Right renal pelvis (tissue), 4 donors: Measurements from ENCODE around the gene SLMAP. TPM values are rescaled to one million over a fixed set of nuclear protein-coding genes. Genes with fewer than 3 reads are reported as not detected.
"Not testable (repeated sequence)": the region's sequence is repeated elsewhere in the genome, so short reads cannot be mapped to it uniquely, and the experiment has no call there.

Experiments used
- DNase-seq, 4 donors: peaks; one replicate each; pipeline ENCODE4 v3.0.0-alpha.2; 2013; ENCODE audit warnings: low read depth in 4 of 4, low spot score in 3 of 4, missing footprints in 1 of 4
- polyA plus RNA-seq, 4 donors: library from polyadenylated mRNA; unstranded; fragments of 120-200 nt; gene quantifications; one replicate each; pipeline ENCODE4 v1.2.1, GENCODE V29; 2013; ENCODE audit not compliant: insufficient read length in 4 of 4

Gene SLMAP
- polyA plus RNA-seq, 4 donors = 42.4 to 51.2 (median 46.1) TPM

DNA sequence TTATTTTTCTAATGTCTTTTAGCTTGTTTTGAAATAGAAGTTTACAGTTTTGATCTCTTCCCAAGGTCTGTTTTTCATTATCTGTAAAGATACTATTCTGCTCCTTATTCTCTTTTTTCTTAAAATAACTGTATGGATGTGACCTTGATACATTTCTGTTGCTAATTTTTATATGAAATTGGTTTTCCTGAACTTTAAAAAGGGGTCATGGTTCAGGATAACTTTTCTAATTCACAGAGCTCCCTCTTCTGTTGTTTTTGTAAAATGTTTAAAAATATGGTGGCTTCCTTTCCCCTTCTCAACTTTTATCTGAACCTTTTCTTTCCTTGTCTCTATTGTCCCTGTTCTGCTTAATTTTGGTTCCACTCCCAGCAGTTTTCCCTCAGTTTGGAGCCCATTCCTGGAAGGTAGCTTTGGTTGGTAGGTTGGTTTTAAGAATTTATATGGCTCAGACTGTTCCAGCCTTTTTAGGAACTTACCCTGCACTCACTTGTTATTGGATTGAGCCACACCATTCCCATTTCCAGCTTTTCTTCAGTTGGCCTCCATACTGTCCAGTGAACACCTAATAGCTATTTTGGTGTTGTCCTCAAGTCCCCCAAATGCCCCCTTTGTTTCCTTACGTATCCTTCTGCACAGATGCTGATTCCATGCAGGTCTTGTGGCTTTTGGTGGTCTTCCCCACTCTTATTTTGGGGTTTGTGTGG lies 70.3 kb downstream of the SLMAP start:
- DNase-seq = no peak

DNA sequence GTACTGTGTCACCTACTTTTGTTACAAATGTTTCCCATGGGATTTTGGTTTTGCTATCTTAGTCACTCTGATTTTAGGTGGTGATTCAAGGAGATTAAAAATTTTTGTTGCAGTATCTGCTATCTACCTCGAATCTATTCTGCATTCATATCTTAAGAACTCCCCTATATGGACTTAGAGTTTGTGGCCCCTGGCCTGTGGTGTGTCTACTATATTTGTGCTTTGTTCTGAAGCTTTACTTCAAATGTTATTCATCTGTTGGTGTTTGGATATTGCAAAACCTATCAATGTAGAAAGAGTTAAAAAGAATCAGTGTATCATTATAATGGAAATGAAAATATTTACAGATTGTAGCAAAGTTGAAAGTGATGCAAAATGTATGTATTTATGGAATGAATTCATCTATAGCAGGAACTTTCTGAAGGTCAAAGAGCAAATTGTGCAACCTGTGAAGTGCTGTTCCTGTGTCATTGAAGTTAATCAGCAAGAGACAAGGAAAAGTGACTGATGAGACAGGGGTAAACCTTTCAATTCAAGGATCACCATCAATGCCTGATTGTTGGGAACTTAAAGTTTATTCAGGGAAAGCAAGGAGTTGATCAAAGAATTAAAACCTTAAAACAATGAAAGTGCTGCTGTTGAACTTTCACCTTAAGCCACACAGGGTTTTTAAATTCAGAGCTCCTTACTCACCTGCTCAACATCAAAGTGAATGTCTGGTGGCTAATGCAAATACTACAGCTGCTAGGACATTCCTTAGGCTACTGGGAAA lies 71.0 kb downstream of the SLMAP start:
- no peak for DNase-seq

DNA sequence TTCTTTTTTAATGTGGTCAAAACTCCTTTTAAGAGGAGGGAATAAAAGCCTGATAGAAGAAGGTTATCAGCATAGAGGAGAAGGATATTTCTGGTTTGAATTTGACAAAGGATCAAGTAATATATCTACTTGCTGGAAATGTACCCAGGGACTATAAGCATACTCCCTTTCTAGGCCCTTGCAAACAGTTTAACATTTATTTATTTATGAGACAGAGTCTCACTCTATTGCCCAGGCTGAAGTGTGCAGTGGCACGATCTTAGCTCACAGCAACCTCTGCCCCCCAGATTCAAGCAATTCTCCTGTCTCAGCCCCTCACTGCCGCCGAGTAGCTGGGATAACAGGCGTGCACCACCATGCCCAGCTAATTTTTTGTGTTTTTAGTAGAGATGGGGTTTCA lies 71.6 kb downstream of the SLMAP start:
- no peak for DNase-seq

DNA sequence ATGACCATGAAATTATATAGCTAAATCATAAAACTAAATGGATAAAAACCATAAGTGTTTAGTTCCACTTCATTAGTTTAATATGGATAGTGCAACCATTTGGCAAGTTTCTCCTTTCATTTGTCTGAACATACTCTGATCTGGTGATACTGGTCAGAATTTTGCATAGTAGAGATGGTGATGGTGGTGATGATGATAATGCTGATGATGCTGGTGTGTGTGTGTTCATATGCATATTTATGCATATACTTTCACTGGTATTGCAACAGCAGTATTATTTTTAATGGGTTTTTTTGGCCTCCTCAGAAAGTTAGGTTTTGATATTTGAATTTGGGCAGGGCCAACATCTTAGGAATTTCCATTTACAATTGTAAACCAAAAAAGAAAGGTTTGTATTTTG lies 76.4 kb downstream of the SLMAP start:
- no peak for DNase-seq

DNA sequence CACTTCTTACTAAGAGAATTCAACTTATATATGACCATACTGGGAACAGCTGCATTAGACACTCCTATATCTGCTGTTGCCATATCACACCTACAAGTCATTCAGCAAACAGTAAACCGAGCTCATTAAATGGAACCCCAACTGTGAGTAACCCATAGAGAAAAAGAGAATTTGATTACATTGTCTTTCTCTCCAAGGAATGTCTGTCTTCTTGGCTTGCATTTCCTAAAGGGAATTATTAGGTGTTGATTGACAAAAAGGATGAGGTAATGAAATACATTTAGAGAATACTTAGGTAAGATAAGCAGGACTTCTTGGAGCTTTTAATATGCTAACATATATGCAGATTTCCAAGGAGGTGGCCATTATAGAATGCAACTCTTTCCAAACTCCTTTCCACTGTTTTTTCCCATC lies 76.8 kb downstream of the SLMAP start:
- no peak for DNase-seq

DNA sequence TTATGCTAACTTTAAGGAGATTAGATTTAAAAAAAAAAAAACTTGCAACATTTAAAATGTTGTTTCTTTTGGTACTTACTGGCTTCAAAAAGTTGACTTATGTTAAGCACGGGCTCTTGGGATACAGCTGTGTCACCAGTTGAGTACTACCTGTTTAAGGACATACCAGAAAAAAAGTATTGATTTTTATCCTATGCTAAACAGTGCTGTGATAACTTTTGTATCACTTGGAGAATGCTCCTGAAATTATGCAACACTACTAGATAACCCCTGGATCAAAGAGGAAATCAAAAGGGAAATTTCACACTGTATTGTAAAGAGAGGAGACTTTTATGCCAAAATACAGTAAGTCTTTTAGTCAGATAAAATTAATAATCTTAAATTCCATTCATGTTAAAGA lies 77.7 kb downstream of the SLMAP start:
- no peak for DNase-seq

DNA sequence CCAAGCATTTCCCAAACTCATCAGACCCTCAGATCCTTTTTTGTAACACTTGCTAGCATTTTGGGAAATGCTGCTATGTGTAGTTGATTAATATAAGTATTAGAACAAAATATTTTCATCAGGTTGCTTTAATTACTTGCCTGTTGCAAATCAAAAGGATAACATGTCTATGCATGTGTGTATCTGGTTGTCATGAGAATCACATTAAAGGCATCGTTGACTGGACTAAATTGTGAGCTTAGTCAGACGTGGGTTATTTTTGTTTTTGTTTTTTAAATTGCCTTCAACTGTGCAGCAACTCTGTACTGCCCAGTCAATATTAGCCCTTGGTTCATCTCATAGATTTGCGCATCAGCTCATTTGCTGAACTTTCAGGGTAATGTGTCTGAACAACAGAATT lies 81.6 kb downstream of the SLMAP start:
- no peak for DNase-seq

DNA sequence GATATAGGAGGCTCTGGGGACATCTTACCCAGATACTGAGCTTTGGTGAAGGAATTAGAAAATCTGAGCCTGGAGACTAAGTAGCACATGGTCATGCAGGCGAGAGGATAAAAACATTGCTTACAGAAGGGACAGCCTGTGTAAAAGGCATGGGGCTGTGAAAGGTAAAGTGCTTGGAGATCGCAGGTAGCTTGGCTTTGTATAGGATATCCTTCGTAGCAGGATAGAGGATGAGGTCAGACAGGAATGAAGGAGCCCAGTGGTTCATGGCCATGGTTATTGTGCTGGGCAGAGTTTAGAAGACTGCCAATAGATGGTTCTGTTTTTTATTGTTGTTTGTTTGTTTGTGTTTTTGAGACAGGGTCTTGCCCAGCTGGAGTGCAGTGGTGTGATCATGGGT lies 82.5 kb downstream of the SLMAP start:
- DNase-seq = no peak

DNA sequence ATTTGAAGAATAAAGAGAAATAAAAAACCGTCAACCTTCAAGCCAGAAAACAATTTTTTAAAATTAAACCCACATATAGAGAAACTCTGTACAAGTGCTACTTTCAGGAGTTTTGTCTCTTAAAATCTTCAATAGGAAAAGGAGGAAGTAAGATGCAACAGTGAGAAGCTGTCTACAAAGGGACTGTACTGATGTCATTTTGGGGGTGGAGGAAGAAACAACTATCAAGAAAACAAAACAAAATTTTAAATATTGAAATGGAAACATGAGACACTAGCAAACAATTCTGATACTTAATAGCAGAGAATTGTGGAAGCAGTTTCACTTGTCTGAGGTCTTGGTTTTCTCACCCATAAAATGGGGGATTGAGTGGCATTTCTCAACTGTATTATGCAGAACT lies 84.4 kb downstream of the SLMAP start:
- no peak for DNase-seq

DNA sequence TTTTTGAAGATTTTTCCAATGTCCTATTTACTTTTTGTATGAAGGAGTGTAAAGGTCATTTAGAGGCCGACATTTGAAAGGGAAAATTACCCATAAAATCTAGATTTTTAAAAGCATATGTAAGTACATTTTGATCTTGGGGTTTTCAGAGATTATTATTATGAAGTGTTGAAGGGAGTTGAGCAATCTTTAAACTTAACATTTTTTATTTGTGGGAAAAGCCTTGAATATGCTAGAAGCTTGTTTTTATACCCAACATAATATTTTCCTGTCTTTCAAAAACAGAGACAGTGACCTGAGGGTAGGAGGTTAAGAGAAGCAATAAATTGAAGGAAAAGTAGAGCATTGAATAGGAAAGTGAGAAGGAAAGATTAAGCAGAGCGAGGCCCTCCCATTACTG lies 85.7 kb downstream of the SLMAP start:
- DNase-seq = no peak

DNA sequence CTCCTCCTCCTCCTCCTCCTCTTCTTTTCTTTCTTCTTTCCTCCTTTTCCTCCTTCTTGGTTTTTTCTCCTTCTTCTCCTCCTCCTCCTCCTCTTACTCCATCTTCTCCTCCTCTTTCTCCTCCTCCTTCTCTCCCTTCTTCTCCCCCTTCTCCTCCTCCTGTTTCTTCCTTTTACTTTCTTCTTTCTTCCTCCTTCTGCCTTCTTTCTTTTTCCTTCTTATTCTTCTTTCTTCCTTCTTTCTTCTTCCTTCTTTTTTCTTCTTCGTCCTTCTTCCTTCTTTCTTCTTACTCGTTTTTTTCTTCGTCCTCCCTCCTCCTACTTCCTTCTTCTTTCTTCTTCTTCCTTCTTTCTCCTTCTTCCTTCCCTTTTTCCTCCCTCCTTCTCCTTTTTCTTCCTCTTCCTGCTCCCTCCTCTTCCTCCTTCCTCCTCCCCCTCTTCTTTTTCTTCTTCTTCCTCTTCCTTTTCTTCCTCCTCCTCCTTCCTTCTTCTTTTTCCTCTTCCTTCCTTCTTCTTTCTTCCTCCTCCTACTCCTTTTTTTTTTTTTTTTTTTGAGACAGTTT lies 92.1 kb downstream of the SLMAP start:
- no peak for DNase-seq

DNA sequence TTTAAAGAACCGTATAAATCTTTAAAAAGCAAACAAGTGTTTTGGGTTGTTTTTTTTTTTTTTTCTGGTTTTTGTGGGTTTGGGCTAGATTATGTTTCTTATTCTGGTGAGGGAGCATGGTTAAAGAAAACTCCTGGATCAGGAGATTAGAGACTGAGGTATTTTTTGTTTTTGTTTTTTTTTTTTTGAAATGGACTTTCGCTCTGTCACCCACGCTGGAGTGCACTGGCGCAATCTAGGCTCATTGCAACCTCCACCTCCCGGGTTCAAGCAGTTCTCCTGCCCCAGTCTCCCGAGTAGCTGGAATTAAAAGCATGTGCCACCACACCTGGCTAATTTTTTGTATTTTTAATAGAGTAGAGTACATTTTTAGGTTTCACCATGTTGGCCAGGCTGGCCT lies 95.2 kb downstream of the SLMAP start:
- no peak for DNase-seq

DNA sequence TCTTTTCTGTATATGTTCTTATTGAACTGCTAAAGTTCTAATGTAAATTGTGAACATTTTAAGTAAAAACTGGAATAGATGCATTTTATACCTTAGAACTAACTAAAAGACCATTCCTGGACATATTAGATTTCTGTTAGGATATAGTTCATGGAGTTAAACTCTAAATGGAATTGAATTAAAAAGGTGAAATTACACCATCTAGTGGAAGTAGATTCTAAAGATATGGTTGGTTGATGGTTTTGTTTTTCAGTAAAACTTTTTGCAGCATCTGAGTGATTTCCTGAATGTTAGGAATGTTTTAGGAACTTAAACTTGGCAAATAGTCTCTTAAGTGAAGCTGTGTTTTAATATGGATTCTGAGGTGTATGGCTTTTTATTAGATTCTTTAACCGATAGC lies 96.8 kb downstream of the SLMAP start:
- DNase-seq = peak in 3 of 4 donors; percentile 9 to 29 (median 12)

DNA sequence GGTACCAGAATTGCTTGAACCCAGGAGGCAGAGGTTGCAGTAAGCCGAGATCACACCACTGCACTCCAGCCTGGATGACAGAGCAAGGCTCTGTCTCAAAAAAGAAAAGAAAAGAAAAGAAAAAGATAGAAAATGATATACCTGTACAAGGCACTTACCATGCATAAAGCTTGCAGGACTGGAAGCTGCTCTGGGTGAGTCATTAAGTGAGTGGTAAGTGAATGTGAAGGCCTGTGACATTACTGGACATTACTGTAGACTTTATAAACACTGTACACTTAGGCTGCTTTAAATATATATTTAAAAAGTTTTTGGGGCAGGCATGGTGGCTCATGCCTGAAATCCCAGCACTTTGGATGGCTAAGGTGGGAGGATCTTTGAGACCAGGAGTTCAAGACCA lies 99.2 kb downstream of the SLMAP start:
- no peak for DNase-seq

DNA sequence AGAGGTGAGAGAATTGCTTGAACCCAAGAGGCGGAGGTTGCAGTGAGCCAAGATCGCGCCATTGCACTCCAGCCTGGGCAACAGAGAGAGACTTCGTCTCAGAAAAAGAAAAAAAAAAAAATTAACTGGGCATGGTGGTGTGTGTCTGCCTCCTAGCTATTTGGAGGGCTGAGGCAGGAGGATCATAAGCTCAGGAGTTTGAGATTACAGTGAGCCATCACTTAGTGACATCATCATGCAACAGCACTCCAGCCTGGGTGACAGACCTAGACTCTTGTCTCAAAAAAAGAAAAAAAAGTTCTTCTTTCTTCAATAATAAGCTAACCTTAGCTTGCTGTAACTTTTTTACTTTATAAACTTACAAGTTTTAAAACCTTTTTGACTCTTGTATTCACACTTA lies 99.8 kb downstream of the SLMAP start:
- no peak for DNase-seq

DNA sequence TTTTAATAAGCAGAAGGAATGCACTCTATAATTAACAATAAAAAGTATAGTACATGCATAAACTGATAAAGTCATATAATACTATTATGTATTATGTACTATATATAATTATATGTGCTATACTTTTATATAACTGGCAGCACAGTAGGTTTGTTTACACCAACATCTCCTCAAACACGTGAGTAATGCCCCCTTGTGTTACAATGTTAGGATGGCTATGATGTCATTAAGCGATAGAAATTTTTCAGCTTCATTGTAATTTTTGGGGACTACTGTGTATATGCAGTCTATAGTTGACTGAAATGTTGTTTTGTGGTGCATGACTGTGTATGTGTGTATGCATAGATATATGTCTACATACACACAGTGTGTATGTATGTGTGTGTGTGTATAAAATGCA lies 100.6 kb downstream of the SLMAP start:
- DNase-seq = no peak

DNA sequence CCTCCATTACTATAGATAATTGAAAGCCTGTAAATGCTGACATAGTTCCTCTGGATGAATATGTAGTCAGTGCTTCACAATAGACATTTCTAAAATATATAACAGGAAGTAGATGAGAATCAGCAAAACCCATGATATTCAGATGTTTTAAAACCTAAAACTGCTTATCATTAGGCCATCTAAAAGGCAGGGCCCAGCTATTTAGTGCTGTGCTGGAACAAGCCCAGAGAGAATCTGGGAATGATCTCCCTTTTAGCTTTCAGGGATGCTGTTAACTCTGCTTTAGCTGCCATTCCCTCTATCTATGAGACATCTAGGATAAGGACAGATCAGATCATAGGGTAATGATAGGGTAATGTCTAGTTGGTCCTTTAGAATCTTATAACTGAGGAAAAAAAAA lies 106.8 kb downstream of the SLMAP start:
- no peak for DNase-seq

DNA sequence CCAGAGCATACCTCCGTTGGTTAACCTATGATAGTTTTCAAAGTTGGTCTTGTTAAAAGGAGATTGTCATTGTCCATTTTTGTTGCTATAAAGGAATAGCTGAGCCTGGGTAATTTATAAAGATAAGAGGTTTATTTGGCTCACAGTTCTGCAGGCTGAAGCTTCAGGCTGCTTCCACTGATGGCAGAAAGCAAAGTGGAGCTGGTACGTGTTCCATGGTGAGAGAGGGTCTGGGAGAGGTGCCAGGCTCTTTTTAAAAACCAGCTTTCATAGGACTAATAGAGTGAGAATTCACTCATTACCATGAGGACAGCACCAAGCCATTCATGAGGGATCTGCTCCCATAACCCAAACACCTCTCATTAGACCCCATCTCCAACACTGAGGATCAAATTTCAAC lies 107.3 kb downstream of the SLMAP start:
- DNase-seq = no peak

DNA sequence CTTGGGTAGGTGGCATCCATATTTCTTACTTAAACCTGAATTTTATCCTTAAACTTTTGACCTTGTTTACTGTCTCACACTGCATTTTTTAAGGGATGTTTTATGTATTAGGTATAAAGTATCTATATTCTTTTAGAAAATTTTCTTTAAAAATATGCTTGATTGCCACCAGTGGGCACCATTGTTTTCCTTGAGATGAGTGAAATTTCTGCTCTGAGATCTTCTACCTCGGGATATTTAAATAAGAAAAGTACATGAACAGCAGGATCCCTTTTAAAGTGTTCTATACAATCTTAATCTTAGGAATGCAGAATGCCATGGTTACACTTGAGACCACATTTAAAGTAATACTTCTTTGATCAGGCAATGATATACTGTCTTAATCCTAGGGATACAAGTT lies 108.7 kb downstream of the SLMAP start:
- DNase-seq = no peak

DNA sequence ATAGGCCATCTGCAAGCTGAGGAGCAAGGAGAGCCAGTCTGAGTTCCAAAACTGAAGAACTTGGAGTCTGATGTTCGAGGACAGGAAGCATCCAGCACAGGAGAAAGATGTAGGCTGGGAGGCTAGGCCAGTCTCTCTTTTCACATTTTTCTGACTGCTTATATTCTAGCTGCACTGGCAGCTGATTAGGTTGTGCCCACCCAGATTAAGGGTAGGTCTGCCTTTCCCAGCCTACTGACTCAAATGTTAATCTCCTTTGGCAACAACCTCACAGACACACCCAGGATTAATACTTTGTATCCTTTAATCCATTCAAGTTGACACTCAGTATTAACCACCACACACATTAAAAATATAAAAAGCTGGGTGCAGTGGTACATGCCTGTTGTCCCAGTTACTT lies 113.0 kb downstream of the SLMAP start:
- not testable (repeated sequence) for DNase-seq

DNA sequence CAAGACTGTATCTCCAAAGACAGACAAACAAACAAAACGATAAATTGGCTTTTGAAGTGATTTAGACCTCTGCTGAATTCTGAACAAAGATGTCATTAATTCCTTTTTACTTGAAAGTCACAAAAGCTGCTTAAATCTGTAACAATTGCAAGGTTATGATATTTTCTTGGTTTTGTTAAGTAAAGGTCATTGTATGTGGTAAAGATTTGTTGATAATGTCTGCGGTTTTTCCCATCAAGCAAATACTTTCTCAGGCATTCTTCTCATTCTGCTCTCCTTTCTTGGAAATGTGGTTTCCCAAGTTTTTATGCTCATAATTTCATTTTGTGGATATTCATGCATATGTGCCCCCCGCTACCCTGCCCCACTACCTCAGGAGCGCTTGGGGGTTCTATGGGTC lies 116.5 kb downstream of the SLMAP start:
- no peak for DNase-seq

DNA sequence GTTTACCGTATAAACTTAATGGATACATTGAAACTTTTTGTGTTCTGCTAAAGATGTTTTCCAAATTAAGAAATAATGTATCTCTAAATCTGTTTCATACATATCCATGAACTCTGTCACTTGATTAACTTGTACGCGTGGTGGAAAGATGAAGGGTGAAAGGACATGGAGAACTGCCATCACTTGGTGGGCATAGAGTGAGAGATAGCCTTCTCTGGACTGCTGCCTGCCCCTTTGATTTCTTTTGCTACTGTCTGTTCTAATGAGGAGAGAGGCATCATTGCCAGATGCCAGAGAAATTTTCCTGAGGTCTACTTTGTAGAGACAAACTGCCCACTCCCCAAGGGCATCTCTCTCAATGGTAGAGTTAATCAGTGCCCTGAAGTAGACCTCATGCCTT lies 120.5 kb downstream of the SLMAP start:
- no peak for DNase-seq
